Panc1 (cell line): ENCODE results near the gene PARD6B. TPM values are rescaled to one million over a fixed set of nuclear protein-coding genes. Genes with fewer than 3 reads are reported as not detected.

Source experiments
- ATAC-seq: fragments of 200-7000 bp; cut with Tn5 transposase; 2 replicates; pipeline ENCODE4 v1.9.1; 2020; ENCODE audit warnings: mild to moderate bottlenecking, moderate library complexity
- BruUV-seq: library from RNA; stranded (reverse); fragments of 400-500 nt; replicated peaks from 2 replicates; lab custom pipeline; 2021; lab: Mats Ljungman, UMichigan
- CTCF ChIA-PET: fragments of 300-600 bp; sonication (Branson Sonifier 250); formaldehyde crosslinking; loops from one replicate; lab custom pipeline; 2022; ENCODE audit warnings: antibody characterized with exemption; lab: Charles Lee
- POLR2A ChIA-PET: fragments of 300-600 bp; sonication (Branson Sonifier 250); formaldehyde crosslinking; loops from one replicate; lab custom pipeline; 2022; ENCODE audit warnings: antibody characterized with exemption; lab: Charles Lee
- DNase-seq: peaks from one replicate; pipeline ENCODE4 v3.0.0-alpha.2; 2010; ENCODE audit warnings: low read depth, low spot score
- H3K27ac ChIP-seq: 2 replicates; pipeline ENCODE4 v1.5.1; 2011; ENCODE audit warnings: mild to moderate bottlenecking, low read length, inconsistent platforms
- H3K27me3 ChIP-seq: fragments of 200-500 bp; sonication (Bioruptor generic); 2 replicates; pipeline ENCODE4 v1.6.0; 2014; ENCODE audit warnings: low read length, inconsistent platforms; ENCODE audit not compliant: control insufficient read depth, insufficient read depth
- H3K36me3 ChIP-seq: fragments of 200-500 bp; sonication (Bioruptor generic); 2 replicates; pipeline ENCODE4 v1.5.1; 2014; ENCODE audit warnings: inconsistent platforms, mild to moderate bottlenecking, low read length, moderate library complexity; ENCODE audit not compliant: control insufficient read depth, insufficient read depth
- H3K4me1 ChIP-seq: 2 replicates; pipeline ENCODE4 v1.5.1; 2011; ENCODE audit warnings: inconsistent platforms, mild to moderate bottlenecking, low read length, moderate library complexity; ENCODE audit not compliant: control insufficient read depth, insufficient read depth
- H3K4me3 ChIP-seq, 2 experiments: 2 replicates each; pipeline ENCODE4 v1.5.1; 2011 to 2012; ENCODE audit warnings: low read depth in 2 of 2, low read length in 2 of 2, mild to moderate bottlenecking in 2 of 2, inconsistent platforms in 1 of 2, moderate library complexity in 1 of 2
- H3K9me3 ChIP-seq: fragments of 200-500 bp; sonication (Bioruptor generic); 2 replicates; pipeline ENCODE4 v1.5.1; 2014; ENCODE audit warnings: low read depth, mild to moderate bottlenecking, inconsistent platforms, low read length, moderate library complexity; ENCODE audit not compliant: control insufficient read depth, insufficient read depth
- POLR2AphosphoS5 ChIP-seq: IDR thresholded peaks from 2 replicates; pipeline ENCODE4 v1.6.1; 2012; ENCODE audit warnings: mild to moderate bottlenecking, low read depth, low read length, moderate library complexity
- SIN3A ChIP-seq: IDR thresholded peaks from 2 replicates; pipeline ENCODE4 v1.6.1; 2012; ENCODE audit warnings: low read depth, mild to moderate bottlenecking, low read length, moderate library complexity, borderline replicate concordance; ENCODE audit not compliant: insufficient read depth
- TCF7L2 ChIP-seq: IDR thresholded peaks from 2 replicates; pipeline ENCODE4 v1.6.1; 2011; ENCODE audit warnings: mild to moderate bottlenecking, low read depth, low read length, inconsistent platforms
- in situ Hi-C: cut with HindIII; loops from 2 replicates; pipeline ENCODE4 v1.10.0; 2016; ENCODE audit warnings: low sequenced_read_pairs, low pct_unique_long_range_greater_than_20kb
- intact Hi-C: fragments of 100-400 bp; cut with micrococcal nuclease; formaldehyde crosslinking; loops from one replicate; pipeline ENCODE4 v1.10.0; 2022; ENCODE audit not compliant: unreplicated experiment
- total RNA-seq: library from RNA; stranded (reverse); gene quantifications from one replicate; pipeline ENCODE4 v1.2.1, GENCODE V29; 2021; ENCODE audit not compliant: unreplicated experiment
- TF ChIP-seq, protein P1 (sequence below): fragments of 450-650 bp; IDR thresholded peaks from 2 replicates; pipeline ENCODE4 v1.5.1; 2017; ENCODE audit warnings: mild to moderate bottlenecking
- TF ChIP-seq, protein P2 (sequence below), 2 experiments: IDR thresholded peaks; 2 replicates each; pipeline ENCODE4 v1.6.1; 2011 to 2012; ENCODE audit warnings: low read depth in 2 of 2, control low read depth in 1 of 2, low read length in 1 of 2, mild to moderate bottlenecking in 1 of 2, moderate library complexity in 1 of 2; ENCODE audit not compliant: insufficient read depth in 1 of 2

PARD6B gene
- total RNA-seq, 1 experiment from 2014 or later, result 132 TPM

DNA sequence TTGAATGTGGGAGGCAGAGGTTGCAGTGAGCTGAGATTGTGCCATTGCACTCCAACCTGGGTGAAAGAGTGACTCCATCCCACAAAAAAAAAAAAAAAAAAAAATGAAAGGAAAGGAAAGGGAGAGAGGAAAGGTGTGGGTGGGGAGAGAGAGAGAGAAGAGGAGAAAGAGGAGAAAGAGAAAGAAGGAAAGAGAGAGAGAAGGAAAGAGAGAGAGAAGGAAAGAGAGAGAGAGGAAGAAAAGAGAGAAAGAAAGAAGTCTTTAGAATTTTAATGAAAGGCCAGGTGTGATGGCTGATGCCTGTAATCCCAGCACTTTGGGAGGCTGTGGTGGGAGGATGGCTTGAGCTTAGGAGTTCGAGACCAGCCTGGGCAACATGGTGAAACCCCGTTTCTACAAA is 55.8 kb downstream of the PARD6B start:
- TF ChIP-seq TCF7L2 (no peak), SIN3A (no peak), POLR2AphosphoS5 (no peak)
- TF ChIP-seq, protein P1, sequence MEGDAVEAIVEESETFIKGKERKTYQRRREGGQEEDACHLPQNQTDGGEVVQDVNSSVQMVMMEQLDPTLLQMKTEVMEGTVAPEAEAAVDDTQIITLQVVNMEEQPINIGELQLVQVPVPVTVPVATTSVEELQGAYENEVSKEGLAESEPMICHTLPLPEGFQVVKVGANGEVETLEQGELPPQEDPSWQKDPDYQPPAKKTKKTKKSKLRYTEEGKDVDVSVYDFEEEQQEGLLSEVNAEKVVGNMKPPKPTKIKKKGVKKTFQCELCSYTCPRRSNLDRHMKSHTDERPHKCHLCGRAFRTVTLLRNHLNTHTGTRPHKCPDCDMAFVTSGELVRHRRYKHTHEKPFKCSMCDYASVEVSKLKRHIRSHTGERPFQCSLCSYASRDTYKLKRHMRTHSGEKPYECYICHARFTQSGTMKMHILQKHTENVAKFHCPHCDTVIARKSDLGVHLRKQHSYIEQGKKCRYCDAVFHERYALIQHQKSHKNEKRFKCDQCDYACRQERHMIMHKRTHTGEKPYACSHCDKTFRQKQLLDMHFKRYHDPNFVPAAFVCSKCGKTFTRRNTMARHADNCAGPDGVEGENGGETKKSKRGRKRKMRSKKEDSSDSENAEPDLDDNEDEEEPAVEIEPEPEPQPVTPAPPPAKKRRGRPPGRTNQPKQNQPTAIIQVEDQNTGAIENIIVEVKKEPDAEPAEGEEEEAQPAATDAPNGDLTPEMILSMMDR, result no peak
- TF ChIP-seq, protein P2, sequence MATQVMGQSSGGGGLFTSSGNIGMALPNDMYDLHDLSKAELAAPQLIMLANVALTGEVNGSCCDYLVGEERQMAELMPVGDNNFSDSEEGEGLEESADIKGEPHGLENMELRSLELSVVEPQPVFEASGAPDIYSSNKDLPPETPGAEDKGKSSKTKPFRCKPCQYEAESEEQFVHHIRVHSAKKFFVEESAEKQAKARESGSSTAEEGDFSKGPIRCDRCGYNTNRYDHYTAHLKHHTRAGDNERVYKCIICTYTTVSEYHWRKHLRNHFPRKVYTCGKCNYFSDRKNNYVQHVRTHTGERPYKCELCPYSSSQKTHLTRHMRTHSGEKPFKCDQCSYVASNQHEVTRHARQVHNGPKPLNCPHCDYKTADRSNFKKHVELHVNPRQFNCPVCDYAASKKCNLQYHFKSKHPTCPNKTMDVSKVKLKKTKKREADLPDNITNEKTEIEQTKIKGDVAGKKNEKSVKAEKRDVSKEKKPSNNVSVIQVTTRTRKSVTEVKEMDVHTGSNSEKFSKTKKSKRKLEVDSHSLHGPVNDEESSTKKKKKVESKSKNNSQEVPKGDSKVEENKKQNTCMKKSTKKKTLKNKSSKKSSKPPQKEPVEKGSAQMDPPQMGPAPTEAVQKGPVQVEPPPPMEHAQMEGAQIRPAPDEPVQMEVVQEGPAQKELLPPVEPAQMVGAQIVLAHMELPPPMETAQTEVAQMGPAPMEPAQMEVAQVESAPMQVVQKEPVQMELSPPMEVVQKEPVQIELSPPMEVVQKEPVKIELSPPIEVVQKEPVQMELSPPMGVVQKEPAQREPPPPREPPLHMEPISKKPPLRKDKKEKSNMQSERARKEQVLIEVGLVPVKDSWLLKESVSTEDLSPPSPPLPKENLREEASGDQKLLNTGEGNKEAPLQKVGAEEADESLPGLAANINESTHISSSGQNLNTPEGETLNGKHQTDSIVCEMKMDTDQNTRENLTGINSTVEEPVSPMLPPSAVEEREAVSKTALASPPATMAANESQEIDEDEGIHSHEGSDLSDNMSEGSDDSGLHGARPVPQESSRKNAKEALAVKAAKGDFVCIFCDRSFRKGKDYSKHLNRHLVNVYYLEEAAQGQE (IDR thresholded peaks at IDR 0.05; ENCODE audit: insufficient read depth in 1 of 2, low read depth in 2 of 2, low read length in 1 of 2), result no peak
- BruUV-seq, result no TSS peak
- Histone ChIP-seq H3K4me1 (peaks cover 37% of the 10 kb centered on the region), H3K27me3 (no peaks in the 10 kb centered on the region), H3K27ac (peak overlapping the region; percentile 99), H3K4me3 (no peak overlapping the region), H3K9me3 (no peaks in the 10 kb centered on the region), H3K36me3 (no peaks in the 10 kb centered on the region)
- ChIA-PET POLR2A (no interaction called here), CTCF (interaction anchor here (0.7 to 1.1 kb wide), 2 partner anchors 38 to 119 kb away, joined by 11 to 18 read pairs; no protein-coding TSS in a partner anchor)
- ATAC-seq (no peak), DNase-seq (no peak)
- in situ Hi-C loops (no loop called here), intact Hi-C loops (loop anchor here (5.0 kb wide), 2 partner anchors 40 to 125 kb away; no protein-coding TSS in a partner anchor)

- DNase-seq (peak; percentile 81), ATAC-seq (peak; percentile 75)
- CTCF ChIA-PET, result interaction anchor here (0.6 to 1.5 kb wide), 12 partner anchors 23 to 162 kb away, joined by 3 to 15 read pairs (median 4); no protein-coding TSS in a partner anchor
- Histone ChIP-seq H3K27ac (peak overlapping the region; percentile 99), H3K27me3 (no peaks in the 10 kb centered on the region), H3K9me3 (no peaks in the 10 kb centered on the region), H3K36me3 (no peaks in the 10 kb centered on the region), H3K4me1 (peaks cover 49% of the 10 kb centered on the region), H3K4me3 (peak overlapping the region in 1 of 2 experiments; percentile 34; a peak in 2 of 4 replicates)
- TF ChIP-seq, protein P1, result peak; percentile 90
- TF ChIP-seq SIN3A, result no peak
- TF ChIP-seq TCF7L2, result no peak
- TF ChIP-seq POLR2AphosphoS5, result peak; percentile 70; the same call in 1 of the 2 replicates
- TF ChIP-seq, protein P2 (IDR thresholded peaks at IDR 0.05; ENCODE audit: insufficient read depth in 1 of 2, low read depth in 2 of 2, low read length in 1 of 2), result peak in 1 of 2 experiments; percentile 23; a peak in 1 of 4 replicates
- BruUV-seq, result no TSS peak
- intact Hi-C loops, result loop anchor here (5.0 kb wide), 2 partner anchors 41 to 126 kb away; no protein-coding TSS in a partner anchor
- POLR2A ChIA-PET, result interaction anchor here (0.6 to 1.3 kb wide), 6 partner anchors 15 to 162 kb away, joined by 3 to 8 read pairs (median 4); no protein-coding TSS in a partner anchor
- in situ Hi-C loops, result no loop called here
These were observed 56.9 kb downstream of the PARD6B start for GRCh38 chr20:50788045-50788991.
